GM18951 (cell line): ENCODE measurements around the gene RUNDC3A.

Source experiments
- POLR2A ChIP-seq: IDR thresholded peaks from 4 replicates; pipeline ENCODE4 v1.6.1; 2011; ENCODE audit warnings: mild to moderate bottlenecking; ENCODE audit not compliant: insufficient read length, insufficient read depth; ENCODE audit errors: extremely low read depth
- in situ Hi-C: fragments of 300-500 bp; cut with MboI; formaldehyde crosslinking; loops from one replicate; pipeline ENCODE4 v1.12.0; 2022; ENCODE audit warnings: low sequenced_read_pairs, mixed read lengths, inconsistent platforms; ENCODE audit not compliant: unreplicated experiment

RUNDC3A gene

GRCh38 chr17:44317545-44317944 is 9.1 kb downstream of the RUNDC3A start:
- in situ Hi-C loops = no loop called here
- no peak for TF ChIP-seq POLR2A

GRCh38 chr17:44318077-44318892 is 9.9 kb downstream of the RUNDC3A start:
- in situ Hi-C loops = no loop called here
- TF ChIP-seq POLR2A = no peak

- no peak for TF ChIP-seq POLR2A
- in situ Hi-C loops = no loop called here
Measured at GRCh38 chr17:44320066-44320465, 11.7 kb downstream of the RUNDC3A start.

GRCh38 chr17:44321246-44322120 is 13.1 kb downstream of the RUNDC3A start:
- TF ChIP-seq POLR2A = no peak
- in situ Hi-C loops = no loop called here

GRCh38 chr17:44322236-44322895 is 14.0 kb downstream of the RUNDC3A start:
- in situ Hi-C loops = no loop called here
- no peak for TF ChIP-seq POLR2A

- in situ Hi-C loops = no loop called here
- TF ChIP-seq POLR2A = no peak
Measured at GRCh38 chr17:44323359-44324091, 15.1 kb downstream of the RUNDC3A start.

- no peak for TF ChIP-seq POLR2A
- in situ Hi-C loops = no loop called here
Measured at GRCh38 chr17:44324092-44324570, 15.7 kb downstream of the RUNDC3A start.

GRCh38 chr17:44324571-44325275 is 16.3 kb downstream of the RUNDC3A start, which contains the start of gene SLC25A39:
SLC25A39 (minus strand) TSS chr17:44324823; CDS start chr17:44323562, 1,261 bp downstream.
- peak; percentile 93 for TF ChIP-seq POLR2A
- in situ Hi-C loops = loop anchor here (5.0 to 25.0 kb wide), 2 partner anchors 122 to 387 kb away; partner anchors contain the start of gene PPY

GRCh38 chr17:44326861-44327444 is 18.6 kb downstream of the RUNDC3A start:
- in situ Hi-C loops = loop anchor here (5.0 to 25.0 kb wide), 2 partner anchors 125 to 390 kb away; partner anchors contain the start of gene PPY
- TF ChIP-seq POLR2A = peak; percentile 64

GRCh38 chr17:44327715-44328449 is 19.5 kb downstream of the RUNDC3A start:
- in situ Hi-C loops = loop anchor here (5.0 to 25.0 kb wide), 2 partner anchors 126 to 391 kb away; partner anchors contain the start of gene PPY

GRCh38 chr17:44329516-44329915 is 21.1 kb downstream of the RUNDC3A start:
- in situ Hi-C loops = loop anchor here (5.0 to 25.0 kb wide), 2 partner anchors 127 to 392 kb away; partner anchors contain the start of gene PPY

More at GRCh38 chr17:44327715-44328449, 19.5 kb downstream of the RUNDC3A start:
- TF ChIP-seq POLR2A = no peak

- in situ Hi-C loops = loop anchor here (25.0 kb wide), 1 partner anchor 393 kb away; the partner anchor contains the start of gene PPY
Measured at GRCh38 chr17:44330263-44330662, 21.9 kb downstream of the RUNDC3A start.
